H1 (cell line): ENCODE results near the gene CTSA. TPM values are rescaled to one million over a fixed set of nuclear protein-coding genes. Genes with fewer than 3 reads are reported as not detected.

Experiments used
- CTCF ChIA-PET: fragments of 300-600 bp; sonication (Branson Sonifier 250); formaldehyde crosslinking; loops from one replicate; lab custom pipeline; 2021; ENCODE audit not compliant: partially characterized antibody; lab: Charles Lee
- POLR2A ChIA-PET: fragments of 300-600 bp; sonication (Branson Sonifier 250); formaldehyde crosslinking; loops from one replicate; lab custom pipeline; 2021; ENCODE audit warnings: inconsistent platforms; ENCODE audit not compliant: partially characterized antibody; lab: Charles Lee
- DNase-seq, 2 experiments: peaks; one replicate each; pipeline versions ENCODE4 v3.0.0 to v3.0.0-alpha.2; 2010 to 2022; ENCODE audit warnings: low spot score in 2 of 2, low read depth in 1 of 2, mixed read lengths in 1 of 2
- FAIRE-seq: peaks from 2 replicates; lab custom pipeline; 2011; peaks lifted over from hg19 to GRCh38; lab: Jason Lieb, UNC
- H2AFZ ChIP-seq: 2 replicates; pipeline ENCODE4 v1.8.1; 2012; ENCODE audit warnings: low read length, inconsistent platforms
- H2AK5ac ChIP-seq: 2 replicates; pipeline ENCODE4 v1.6.1; 2013; ENCODE audit warnings: low read depth, low read length
- H2BK120ac ChIP-seq: replicated peaks from 2 replicates; pipeline ENCODE3; 2013; ENCODE audit warnings: low read depth, low read length, inconsistent platforms
- H2BK12ac ChIP-seq: 2 replicates; pipeline ENCODE4 v1.6.1; 2013; ENCODE audit warnings: low read depth, low read length
- H2BK15ac ChIP-seq: 2 replicates; pipeline ENCODE4 v1.6.1; 2013; ENCODE audit warnings: low read length
- H2BK20ac ChIP-seq: 2 replicates; pipeline ENCODE4 v1.6.1; 2013; ENCODE audit warnings: low read length
- H2BK5ac ChIP-seq: 2 replicates; pipeline ENCODE4 v1.6.1; 2013; ENCODE audit warnings: low read depth, low read length
- H3K14ac ChIP-seq: 2 replicates; pipeline ENCODE4 v1.6.1; 2013; ENCODE audit warnings: inconsistent platforms; ENCODE audit not compliant: insufficient read length
- H3K18ac ChIP-seq: 2 replicates; pipeline ENCODE4 v1.6.1; 2013; ENCODE audit warnings: low read length; ENCODE audit errors: extremely low read depth
- H3K23ac ChIP-seq: 2 replicates; pipeline ENCODE4 v1.6.1; 2013; ENCODE audit warnings: inconsistent platforms; ENCODE audit not compliant: insufficient read length
- H3K23me2 ChIP-seq: 2 replicates; pipeline ENCODE4 v1.6.1; 2013; ENCODE audit warnings: low read depth, low read length
- H3K27ac ChIP-seq: 2 replicates; pipeline ENCODE4 v1.6.1; 2011; ENCODE audit warnings: low read depth, low read length, inconsistent platforms
- H3K27me3 ChIP-seq, 4 experiments: replicated peaks in 1 of 4; 1 replicate in 1 of 4; 2 replicates in 3 of 4; pipeline versions ENCODE4 v1.6.1 to v1.8.1; 2011 to 2013; ENCODE audit warnings: low read length in 3 of 4, mild to moderate bottlenecking in 3 of 4, inconsistent platforms in 2 of 4, mixed read lengths in 2 of 4, moderate library complexity in 1 of 4; ENCODE audit not compliant: control insufficient read depth in 3 of 4, insufficient read depth in 3 of 4; ENCODE audit errors: extremely low read depth in 1 of 4
- H3K36me3 ChIP-seq, 4 experiments: 2 replicates each; pipeline versions ENCODE4 v1.6.1 to v1.8.1; 2011 to 2013; ENCODE audit warnings: mild to moderate bottlenecking in 4 of 4, low read length in 3 of 4, moderate library complexity in 2 of 4, control low read depth in 1 of 4, inconsistent platforms in 1 of 4; ENCODE audit not compliant: insufficient read depth in 4 of 4, control insufficient read depth in 2 of 4
- H3K4ac ChIP-seq: replicated peaks from 2 replicates; pipeline ENCODE3; 2013; ENCODE audit warnings: low read length, low read depth, mixed read lengths, inconsistent platforms; ENCODE audit not compliant: insufficient read length
- H3K4me1 ChIP-seq, 4 experiments: replicated peaks in 1 of 4; 1 replicate in 1 of 4; 2 replicates in 3 of 4; pipeline versions ENCODE4 v1.6.1 to v1.8.1; 2011 to 2013; ENCODE audit warnings: low read length in 3 of 4, inconsistent platforms in 2 of 4, mixed read lengths in 1 of 4; ENCODE audit not compliant: insufficient read depth in 4 of 4, control insufficient read depth in 3 of 4
- H3K4me2 ChIP-seq, 2 experiments: 2 replicates each; pipeline versions ENCODE4 v1.6.1 to v1.8.1; 2011 to 2013; ENCODE audit warnings: low read depth in 2 of 2, low read length in 2 of 2, control low read depth in 1 of 2, inconsistent platforms in 1 of 2, mild to moderate bottlenecking in 1 of 2; ENCODE audit not compliant: insufficient read depth in 1 of 2
- H3K4me3 ChIP-seq, 4 experiments: fragments of 200-600, 300-600 bp in 1 of 4; sonication (generic), shearing (Covaris generic), sonication (Bioruptor Twin) in 1 of 4; 2 replicates each; pipeline versions ENCODE4 v1.5.1 to v1.8.1; 2011 to 2016; ENCODE audit warnings: low read length in 4 of 4, low read depth in 3 of 4, control low read depth in 2 of 4, inconsistent platforms in 2 of 4, mild to moderate bottlenecking in 2 of 4, mixed read lengths in 1 of 4, moderate library complexity in 1 of 4; ENCODE audit not compliant: insufficient read depth in 2 of 4; ENCODE audit errors: extremely low read depth in 1 of 4
- H3K56ac ChIP-seq: replicated peaks from 2 replicates; pipeline ENCODE3; 2013; ENCODE audit warnings: low read depth, mild to moderate bottlenecking, mixed read lengths, low read length, inconsistent platforms; ENCODE audit not compliant: insufficient read length
- H3K79me1 ChIP-seq: 2 replicates; pipeline ENCODE4 v1.6.1; 2013; ENCODE audit warnings: low read depth, low read length, control low read depth
- H3K79me2 ChIP-seq, 2 experiments: 2 replicates each; pipeline versions ENCODE4 v1.6.1 to v1.8.1; 2012 to 2013; ENCODE audit warnings: low read length in 2 of 2, mild to moderate bottlenecking in 2 of 2, inconsistent platforms in 1 of 2; ENCODE audit not compliant: insufficient read depth in 2 of 2, control insufficient read depth in 1 of 2
- H3K9ac ChIP-seq, 4 experiments: replicated peaks in 1 of 4; 1 replicate in 1 of 4; 2 replicates in 3 of 4; pipeline versions ENCODE4 v1.6.1 to v1.8.1; 2011 to 2013; ENCODE audit warnings: low read depth in 3 of 4, low read length in 3 of 4, control low read depth in 2 of 4, mild to moderate bottlenecking in 2 of 4, moderate library complexity in 2 of 4, inconsistent platforms in 1 of 4; ENCODE audit errors: extremely low read depth in 1 of 4
- H3K9me3 ChIP-seq, 2 experiments: 2 replicates each; pipeline versions ENCODE4 v1.6.1 to v1.8.1; 2012 to 2013; ENCODE audit warnings: mild to moderate bottlenecking in 2 of 2, moderate library complexity in 2 of 2, control low read depth in 1 of 2, inconsistent platforms in 1 of 2, low read depth in 1 of 2, low read length in 1 of 2, mixed read lengths in 1 of 2; ENCODE audit not compliant: insufficient read depth in 2 of 2
- H4K20me1 ChIP-seq, 2 experiments: replicated peaks in 1 of 2; 2 replicates each; pipeline versions ENCODE3 to v1.8.1; 2011 to 2013; ENCODE audit warnings: inconsistent platforms in 2 of 2, low read length in 2 of 2, mild to moderate bottlenecking in 1 of 2; ENCODE audit not compliant: insufficient read depth in 2 of 2, control insufficient read depth in 1 of 2
- H4K5ac ChIP-seq: 2 replicates; pipeline ENCODE4 v1.6.1; 2013; ENCODE audit warnings: low read length, low read depth, mixed read lengths, inconsistent platforms; ENCODE audit not compliant: insufficient read length
- H4K8ac ChIP-seq: 2 replicates; pipeline ENCODE4 v1.8.0; 2013; ENCODE audit warnings: mild to moderate bottlenecking, moderate library complexity, low read length, inconsistent platforms; ENCODE audit not compliant: insufficient read depth; ENCODE audit errors: extremely low read depth
- H4K91ac ChIP-seq: replicated peaks from 2 replicates; pipeline ENCODE3; 2013; ENCODE audit warnings: low read length, mixed read lengths, inconsistent platforms; ENCODE audit not compliant: insufficient read length
- CBX8 ChIP-seq: fragments of 300-800, 300-1000 bp; sonication (generic); IDR thresholded peaks from 2 replicates; pipeline ENCODE4 v1.7.1; 2016; ENCODE audit warnings: low read depth, low read length, borderline replicate concordance
- CEBPB ChIP-seq: IDR thresholded peaks from 2 replicates; pipeline ENCODE4 v1.6.1; 2012; ENCODE audit warnings: low read depth, low read length
- NANOG ChIP-seq: IDR thresholded peaks from 2 replicates; pipeline ENCODE4 v1.6.1; 2011; ENCODE audit warnings: low read length, low read depth, mild to moderate bottlenecking, inconsistent platforms; ENCODE audit not compliant: insufficient read depth, poor library complexity, severe bottlenecking
- WGBS, 2 experiments: shearing (Covaris generic) in 1 of 2; methylation state at CpG; one replicate each; pipeline versions ENCODE4 v1.1.6 to v1.1.7; 2013 to 2015; ENCODE audit warnings: low lambda C conversion rate in 2 of 2, mixed read lengths in 2 of 2, inconsistent platforms in 1 of 2, low coverage in 1 of 2, missing lambda C conversion rate in 1 of 2; ENCODE audit not compliant: insufficient replicate concordance in 2 of 2, insufficient coverage in 1 of 2, insufficient read length in 1 of 2; ENCODE audit errors: extremely low coverage in 1 of 2, missing lambda C conversion rate in 1 of 2; 5-methylcytosine and 5-hydroxymethylcytosine counted together
- polyA plus RNA-seq, 7 experiments: library from polyadenylated mRNA; depleted of rRNA in 3 of 7; stranded (reverse) in 5 of 7; unstranded in 2 of 7; fragments of >200 nt in 5 of 7; fragments of 200-250 nt in 2 of 7; gene quantifications; 1 replicate in 5 of 7; 2 replicates in 1 of 7; 4 replicates in 1 of 7; pipeline versions ENCODE4 v1.2.1 to v1.2.3, GENCODE V29; 2011 to 2013; ENCODE audit warnings: missing spikeins in 2 of 7, mixed read lengths in 2 of 7
- total RNA-seq: library from RNA; stranded (reverse); fragmentation: NEBNext Ultra II Directional; extraction: Animal tissue kit (Norgen Biotek cat#: 25700); gene quantifications from 2 replicates; pipeline ENCODE4 v1.2.1, GENCODE V29; 2021

The CTSA gene
- total and polyA plus RNA-seq, 2 of the 8 experiments (the other 6 are each of a cell fraction or from before 2014, with no cell fraction given), result 49.7 to 74.0 TPM

- H3K14ac ChIP-seq, result no peak overlapping the region
- no peak overlapping the region for H3K18ac ChIP-seq
- no peaks in the 10 kb centered on the region for H3K9me3 ChIP-seq
- H2BK15ac ChIP-seq, result no peak overlapping the region; the same call in 1 of the 2 replicates
- no peak overlapping the region for H3K9ac ChIP-seq
- H4K91ac ChIP-seq, result no peak overlapping the region
- 92% methylated on average over 2 of the region's 2 CpGs; no CpG with 5 or more reads in 1 of the 2 experiments for WGBS, 2 experiments
- no peak for DNase-seq
- H2AK5ac ChIP-seq, result 0 out of 2 replicates have a peak overlapping the region, but pooled peaks have one; percentile 80
- peak overlapping the region; percentile 74; the same call in 1 of the 2 replicates for H2BK5ac ChIP-seq
- no peak overlapping the region for H3K4me3 ChIP-seq
- no peak overlapping the region for H4K8ac ChIP-seq
- POLR2A ChIA-PET, result interaction anchor here (0.6 to 9.9 kb wide), 7 partner anchors 8 to 513 kb away, joined by 3 to 178 read pairs (median 11); partner anchors contain the start of genes CTSA, NEURL2 and SNX21
- H3K4ac ChIP-seq, result no peak overlapping the region
- no peaks in the 10 kb centered on the region for H3K79me1 ChIP-seq
- no peaks in the 10 kb centered on the region for H3K27me3 ChIP-seq
- peaks cover 0 to 9% of the 10 kb centered on the region in 2 experiments; a peak in 2 of 4 replicates for H3K79me2 ChIP-seq
- H3K23me2 ChIP-seq, result no peaks in the 10 kb centered on the region
- H4K20me1 ChIP-seq, result no peaks in the 10 kb centered on the region
- no peak overlapping the region for H2BK20ac ChIP-seq
- peaks cover 0 to 36% (median 0%) of the 10 kb centered on the region in 4 experiments; a peak in 4 of 8 replicates for H3K36me3 ChIP-seq
- no peak for FAIRE-seq
- peaks cover 4 to 16% (median 12%) of the 10 kb centered on the region in 4 experiments for H3K4me1 ChIP-seq
- no peak overlapping the region for H4K5ac ChIP-seq
- H3K4me2 ChIP-seq, result no peak overlapping the region
- no peak overlapping the region for H2AFZ ChIP-seq
- no peak overlapping the region for H2BK120ac ChIP-seq
- no peak overlapping the region for H2BK12ac ChIP-seq
- CTCF ChIA-PET, result interaction anchor here (0.7 to 2.0 kb wide), 3 partner anchors 10 to 25 kb away, joined by 3 to 7 read pairs (median 4); no protein-coding TSS in a partner anchor
- H3K56ac ChIP-seq, result no peak overlapping the region
- H3K23ac ChIP-seq, result no peak overlapping the region
- H3K27ac ChIP-seq, result no peak overlapping the region
- no peak for TF ChIP-seq NANOG
- TF ChIP-seq CEBPB, result no peak
- TF ChIP-seq CBX8, result no peak
Measured at GRCh38 chr20:45850238-45850637, 40.9 kb upstream of the CTSA start.
